Measurements from ENCODE around the gene PERCC1. TPM values are rescaled to one million over a fixed set of nuclear protein-coding genes. Genes with fewer than 3 reads are reported as not detected.

Gene PERCC1
- total RNA-seq, 6 experiments from 2014 or later, result not detected

DNA sequence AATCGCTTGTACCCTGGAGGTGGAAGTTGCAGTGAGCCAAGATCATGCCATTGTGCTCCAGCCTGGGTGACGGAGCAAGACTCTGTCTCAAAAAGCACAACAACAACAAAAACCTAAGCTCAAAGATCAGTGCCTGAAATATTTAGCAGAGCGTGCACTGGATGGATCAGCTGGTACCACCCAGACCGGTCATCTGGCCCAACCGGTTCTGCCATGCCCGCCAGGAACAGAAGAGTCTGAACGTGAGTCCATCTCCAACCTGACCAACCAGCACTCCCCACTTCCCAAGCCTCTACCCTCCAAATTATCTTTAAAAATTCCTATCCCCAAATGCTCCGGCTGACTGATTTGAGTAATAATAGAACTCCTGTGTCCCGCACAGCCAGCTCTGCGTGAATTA is 8.8 kb upstream of the PERCC1 start:
- Mint-ChIP-seq H3K36me3 (ENCODE audit: low read depth) (no peaks in the 10 kb centered on the region), H3K27ac (no peak overlapping the region), H3K27me3 (ENCODE audit: insufficient read depth) (no peaks in the 10 kb centered on the region; the same call in 1 of the 2 replicates), H3K4me3 (peak overlapping the region; percentile 95), H3K9me3 (no peaks in the 10 kb centered on the region), H3K4me1 (ENCODE audit: low read depth) (peaks cover 4% of the 10 kb centered on the region; the same call in 1 of the 2 replicates)
- TF ChIP-seq, protein P1, sequence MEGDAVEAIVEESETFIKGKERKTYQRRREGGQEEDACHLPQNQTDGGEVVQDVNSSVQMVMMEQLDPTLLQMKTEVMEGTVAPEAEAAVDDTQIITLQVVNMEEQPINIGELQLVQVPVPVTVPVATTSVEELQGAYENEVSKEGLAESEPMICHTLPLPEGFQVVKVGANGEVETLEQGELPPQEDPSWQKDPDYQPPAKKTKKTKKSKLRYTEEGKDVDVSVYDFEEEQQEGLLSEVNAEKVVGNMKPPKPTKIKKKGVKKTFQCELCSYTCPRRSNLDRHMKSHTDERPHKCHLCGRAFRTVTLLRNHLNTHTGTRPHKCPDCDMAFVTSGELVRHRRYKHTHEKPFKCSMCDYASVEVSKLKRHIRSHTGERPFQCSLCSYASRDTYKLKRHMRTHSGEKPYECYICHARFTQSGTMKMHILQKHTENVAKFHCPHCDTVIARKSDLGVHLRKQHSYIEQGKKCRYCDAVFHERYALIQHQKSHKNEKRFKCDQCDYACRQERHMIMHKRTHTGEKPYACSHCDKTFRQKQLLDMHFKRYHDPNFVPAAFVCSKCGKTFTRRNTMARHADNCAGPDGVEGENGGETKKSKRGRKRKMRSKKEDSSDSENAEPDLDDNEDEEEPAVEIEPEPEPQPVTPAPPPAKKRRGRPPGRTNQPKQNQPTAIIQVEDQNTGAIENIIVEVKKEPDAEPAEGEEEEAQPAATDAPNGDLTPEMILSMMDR (IDR thresholded peaks at IDR 0.05), result no peak
- no peak for DNase-seq

DNA sequence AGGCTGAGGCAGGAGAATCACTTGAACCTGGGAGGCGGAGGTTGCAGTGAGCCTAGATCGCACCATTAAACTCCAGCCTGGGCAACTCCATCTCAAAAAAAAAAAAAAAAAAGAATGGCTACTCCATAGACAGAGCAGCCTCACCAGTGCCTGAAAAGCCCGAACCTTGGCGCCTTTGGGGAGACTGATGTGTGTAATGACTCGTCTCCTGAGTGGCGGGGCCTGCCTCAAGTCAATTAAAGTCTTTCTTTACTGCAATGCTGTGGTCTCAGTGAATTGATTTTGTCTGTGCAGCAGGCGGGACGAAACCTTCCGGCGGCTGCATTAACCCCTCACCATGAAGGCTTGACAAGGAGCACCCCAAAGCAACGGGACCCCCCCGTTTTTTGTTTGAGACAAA is 6.8 kb upstream of the PERCC1 start:
- no peak overlapping the region for H3K4me3 Mint-ChIP-seq
- no peaks in the 10 kb centered on the region; the same call in 1 of the 2 replicates for H3K27me3 Mint-ChIP-seq (ENCODE audit: insufficient read depth)
- DNase-seq, result no peak
- H3K9me3 Mint-ChIP-seq, result no peaks in the 10 kb centered on the region
- H3K4me1 Mint-ChIP-seq (ENCODE audit: low read depth), result peaks cover 4% of the 10 kb centered on the region; the same call in 1 of the 2 replicates
- TF ChIP-seq, protein P1 (IDR thresholded peaks at IDR 0.05), result no peak
- no peak overlapping the region for H3K27ac Mint-ChIP-seq
- H3K36me3 Mint-ChIP-seq (ENCODE audit: low read depth), result no peaks in the 10 kb centered on the region

DNA sequence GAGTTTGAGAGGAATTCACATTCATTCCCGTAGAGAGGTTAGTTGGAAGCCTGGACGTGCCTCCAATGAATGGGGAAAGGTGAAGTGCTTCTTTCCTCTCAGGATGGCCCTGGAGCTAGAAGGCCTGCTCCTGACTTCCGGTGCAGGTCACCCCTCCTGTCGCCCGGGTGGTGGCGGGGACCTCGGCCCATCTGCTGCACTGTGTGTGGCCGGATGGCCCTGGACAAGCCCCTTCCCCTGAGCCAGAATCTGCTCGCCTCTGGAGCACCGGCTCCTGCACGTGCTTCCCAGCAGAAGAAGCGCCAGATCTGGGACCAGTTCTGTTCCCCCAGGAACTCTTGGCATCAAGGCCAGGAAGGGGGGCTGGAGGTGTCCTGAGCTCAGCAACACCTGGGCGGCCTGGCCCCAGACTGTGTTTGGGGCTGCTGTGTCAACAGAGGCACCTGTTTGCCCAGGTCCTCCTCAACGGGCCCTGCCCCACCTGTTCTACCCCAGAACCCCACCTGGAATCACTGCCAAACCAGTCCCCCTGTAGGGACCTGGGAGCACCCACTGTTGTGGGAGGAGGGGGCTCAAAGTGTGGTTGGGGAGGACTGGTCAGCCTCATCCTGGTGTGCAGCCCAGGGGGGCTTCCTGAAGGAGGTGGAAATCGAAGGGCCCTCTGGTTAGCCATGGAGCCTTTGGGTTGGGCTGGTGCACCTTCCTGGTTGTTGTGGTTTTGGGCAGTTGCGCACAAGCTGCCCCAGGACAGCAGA is 5.1 kb upstream of the PERCC1 start:
- Mint-ChIP-seq H3K9me3 (no peaks in the 10 kb centered on the region), H3K36me3 (ENCODE audit: low read depth) (no peaks in the 10 kb centered on the region), H3K4me1 (ENCODE audit: low read depth) (peaks cover 4% of the 10 kb centered on the region; the same call in 1 of the 2 replicates), H3K27me3 (ENCODE audit: insufficient read depth) (no peaks in the 10 kb centered on the region; the same call in 1 of the 2 replicates), H3K27ac (no peak overlapping the region), H3K4me3 (no peak overlapping the region)
- DNase-seq, result no peak
- TF ChIP-seq, protein P1 (IDR thresholded peaks at IDR 0.05), result no peak

DNA sequence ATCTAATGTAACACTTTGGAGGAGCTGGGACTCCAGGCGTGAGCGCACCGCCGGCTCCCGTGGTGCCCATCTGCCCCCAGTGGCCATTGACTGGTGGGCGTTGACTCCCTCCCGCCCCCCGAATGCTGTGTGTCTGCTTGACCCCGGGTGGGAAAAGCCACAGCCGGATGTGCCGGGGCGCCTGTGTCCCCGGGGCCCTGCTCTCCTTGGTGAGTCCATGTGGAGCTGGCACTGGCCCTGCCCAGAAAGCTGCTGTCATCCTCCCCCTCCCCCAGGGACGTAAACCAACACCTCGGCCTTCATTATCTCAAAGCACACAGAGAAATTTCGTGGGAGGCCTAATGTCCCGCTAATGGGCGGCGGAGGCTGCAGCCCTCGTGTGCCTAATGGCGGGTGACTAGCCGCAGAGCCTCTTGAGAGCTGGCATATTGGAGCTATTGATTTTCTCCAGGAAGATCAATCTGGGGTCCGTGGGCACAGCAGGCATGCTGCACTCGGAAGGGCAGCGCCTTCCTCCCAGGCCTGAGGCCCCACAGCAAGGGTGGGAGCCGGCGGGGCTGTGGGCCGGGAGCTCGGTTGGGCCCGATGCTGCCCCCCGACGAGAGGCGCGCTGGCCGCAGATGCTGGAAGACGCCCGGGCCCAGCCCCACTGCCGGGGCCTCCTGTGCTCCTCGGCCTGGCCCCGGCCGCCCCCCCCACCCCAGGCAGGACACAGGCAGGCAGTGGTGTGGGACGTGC is 4.0 kb upstream of the PERCC1 start:
- no peaks in the 10 kb centered on the region; the same call in 1 of the 2 replicates for H3K27me3 Mint-ChIP-seq (ENCODE audit: insufficient read depth)
- no peaks in the 10 kb centered on the region for H3K9me3 Mint-ChIP-seq
- no peak overlapping the region for H3K4me3 Mint-ChIP-seq
- no peak for DNase-seq
- TF ChIP-seq, protein P1 (IDR thresholded peaks at IDR 0.05), result no peak; the same call in 1 of the 2 replicates
- H3K27ac Mint-ChIP-seq, result no peak overlapping the region
- no peaks in the 10 kb centered on the region for H3K4me1 Mint-ChIP-seq (ENCODE audit: low read depth)
- no peaks in the 10 kb centered on the region for H3K36me3 Mint-ChIP-seq (ENCODE audit: low read depth)

DNA sequence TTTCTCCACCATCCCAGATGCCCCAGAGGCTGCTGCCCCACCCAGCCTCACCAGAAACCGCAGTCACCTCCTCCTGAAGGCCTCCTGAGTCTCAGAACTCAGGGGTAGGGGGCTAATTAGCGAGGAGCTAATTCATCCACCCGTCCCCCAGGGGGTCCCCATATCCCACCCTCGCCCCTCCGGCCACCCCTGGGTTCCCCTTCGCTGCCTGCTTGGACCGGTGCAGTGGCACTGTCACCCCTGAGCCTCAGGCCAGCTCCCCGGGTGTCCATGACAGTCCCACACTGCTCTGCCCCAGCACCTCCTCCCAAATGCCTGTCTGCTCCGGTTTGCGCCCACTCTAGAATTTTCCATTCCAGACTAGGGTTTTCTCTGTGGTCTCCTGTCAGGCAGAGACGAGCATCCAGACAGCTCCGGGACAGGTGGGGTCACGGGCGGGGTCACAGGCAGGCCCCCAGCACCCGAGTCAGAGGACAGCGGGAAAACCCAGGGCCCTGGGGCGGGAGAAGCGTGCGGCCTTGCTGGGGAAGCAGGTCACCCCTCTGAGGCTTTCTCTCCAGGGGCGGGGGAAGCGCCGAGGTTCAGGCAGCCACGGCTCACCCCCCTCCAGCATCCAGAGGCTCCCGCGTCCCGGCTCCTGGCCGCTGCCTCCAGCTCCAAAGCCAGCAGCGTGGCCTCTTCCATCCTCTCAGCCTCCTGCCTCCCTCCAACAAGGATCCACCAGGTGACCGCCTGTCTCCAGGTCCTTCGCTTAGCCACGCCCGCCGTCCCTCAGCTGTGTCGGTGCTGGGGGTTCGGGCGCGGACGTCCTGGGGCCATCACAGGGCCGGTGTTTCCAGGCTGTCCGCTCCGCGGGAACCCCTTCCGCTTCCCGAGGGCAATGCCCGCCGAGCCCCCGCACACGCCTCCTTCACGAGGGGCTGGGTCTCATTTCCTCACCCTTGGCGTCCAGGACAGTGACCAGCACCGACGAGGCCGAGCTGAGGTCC is 3.1 kb upstream of the PERCC1 start:
- Mint-ChIP-seq H3K27ac (no peak overlapping the region), H3K27me3 (ENCODE audit: insufficient read depth) (no peaks in the 10 kb centered on the region; the same call in 1 of the 2 replicates), H3K4me1 (ENCODE audit: low read depth) (no peaks in the 10 kb centered on the region), H3K9me3 (no peaks in the 10 kb centered on the region), H3K36me3 (ENCODE audit: low read depth) (no peaks in the 10 kb centered on the region), H3K4me3 (no peak overlapping the region)
- TF ChIP-seq, protein P1 (IDR thresholded peaks at IDR 0.05), result no peak
- DNase-seq, result no peak
